Lung (tissue), 12 donors: ENCODE data around the gene ADAMTS9. TPM values are rescaled to one million over a fixed set of nuclear protein-coding genes. Genes with fewer than 3 reads are reported as not detected.

ENCODE experiments used
- ATAC-seq: fragments of 200-7000 bp; cut with Tn5 transposase; one replicate; pipeline ENCODE4 v1.9.1; 2020; ENCODE audit warnings: moderate number of reproducible peaks; ENCODE audit not compliant: insufficient read depth, low FRiP score
- DNase-seq, 3 donors: peaks; one replicate each; pipeline ENCODE4 v3.0.0-alpha.2; 2013 to 2017
- H3K27ac ChIP-seq, 2 donors: one replicate each; pipeline ENCODE4 v1.5.1; 2013; ENCODE audit warnings: mild to moderate bottlenecking in 2 of 2, moderate library complexity in 2 of 2, control low read depth in 1 of 2, inconsistent platforms in 1 of 2, low read depth in 1 of 2, low read length in 1 of 2
- H3K27me3 ChIP-seq, 3 donors: one replicate each; pipeline ENCODE4 v1.5.1; 2013; ENCODE audit warnings: low read length in 2 of 3; ENCODE audit not compliant: control insufficient read depth in 3 of 3, insufficient read depth in 3 of 3
- H3K36me3 ChIP-seq, 4 donors: one replicate each; pipeline ENCODE4 v1.5.1; 2013; ENCODE audit warnings: low read length in 4 of 4, mild to moderate bottlenecking in 1 of 4, moderate library complexity in 1 of 4; ENCODE audit not compliant: control insufficient read depth in 4 of 4, insufficient read depth in 4 of 4
- H3K4me1 ChIP-seq, 5 donors: one replicate each; pipeline ENCODE4 v1.5.1; 2013; ENCODE audit warnings: low read length in 5 of 5, mild to moderate bottlenecking in 2 of 5, moderate library complexity in 1 of 5; ENCODE audit not compliant: control insufficient read depth in 5 of 5, insufficient read depth in 5 of 5
- H3K4me3 ChIP-seq: one replicate; pipeline ENCODE4 v1.5.1; 2013; ENCODE audit warnings: mild to moderate bottlenecking, control low read depth, moderate library complexity
- H3K9ac ChIP-seq, 2 donors: one replicate each; pipeline ENCODE4 v1.5.1; 2013; ENCODE audit warnings: low read length in 2 of 2, control low read depth in 1 of 2; ENCODE audit not compliant: insufficient read depth in 1 of 2
- H3K9me3 ChIP-seq, 4 donors: one replicate each; pipeline ENCODE4 v1.5.1; 2013; ENCODE audit warnings: low read length in 3 of 4, mild to moderate bottlenecking in 1 of 4, moderate library complexity in 1 of 4; ENCODE audit not compliant: control insufficient read depth in 4 of 4, insufficient read depth in 3 of 4
- CTCF ChIP-seq: IDR thresholded peaks from 2 replicates; pipeline ENCODE4 v1.5.1; 2012; ENCODE audit warnings: mild to moderate bottlenecking; ENCODE audit errors: control extremely low read depth, extremely low read depth
- WGBS, 2 donors: extraction: QIAGEN DNeasy Blood & Tissue Kit; methylation state at CpG; one replicate each; pipeline ENCODE4 v1.1.7; 2013; 5-methylcytosine and 5-hydroxymethylcytosine counted together
- polyA plus RNA-seq, 2 donors: library from polyadenylated mRNA; stranded (reverse); fragments of 200-250 nt; gene quantifications; one replicate each; pipeline ENCODE4 v1.2.1, GENCODE V29; 2013
- total RNA-seq, 2 donors: library from RNA; depleted of rRNA in 1 of 2; stranded (reverse); fragments of >200 nt in 1 of 2; gene quantifications; one replicate each; pipeline ENCODE4 v1.2.1, GENCODE V29; 2014 to 2021
- donor health status: control.
- donor health status: control.
- donor health status: Bipolar disorder and iron deficiency.
- donor health status: healthy.
- donor health status: DM: yes; HTN: yes; CAD: no.

ADAMTS9 gene
- total and polyA plus RNA-seq, 4 donors, result 29.9 to 75.6 (median 42.9) TPM

GRCh38 chr3:64730681-64731080, 42.9 kb upstream of the ADAMTS9 start:
- no peak for TF ChIP-seq CTCF
- Histone ChIP-seq H3K36me3 (peaks cover 0 to 3% (median 0%) of the 10 kb centered on the region in 4 donors), H3K27ac (no peak overlapping the region), H3K9ac (no peak overlapping the region), H3K4me1 (peaks cover 0 to 10% (median 0%) of the 10 kb centered on the region in 5 donors), H3K9me3 (no peaks in the 10 kb centered on the region), H3K27me3 (no peaks in the 10 kb centered on the region), H3K4me3 (no peak overlapping the region)
- WGBS, 2 donors, result 59 to 76% methylated on average over 3 of the region's 3 CpGs
- DNase-seq (peak in 1 of 3 donors; percentile 24), ATAC-seq (no peak)

GRCh38 chr3:64728994-64729393, 41.2 kb upstream of the ADAMTS9 start:
- Histone ChIP-seq H3K9ac (no peak overlapping the region), H3K9me3 (no peaks in the 10 kb centered on the region), H3K36me3 (no peaks in the 10 kb centered on the region), H3K27ac (peak overlapping the region in 1 of 2 donors; percentile 55), H3K4me1 (peaks cover 0 to 10% (median 0%) of the 10 kb centered on the region in 5 donors), H3K4me3 (no peak overlapping the region), H3K27me3 (no peaks in the 10 kb centered on the region)
- TF ChIP-seq CTCF, result no peak
- 75% methylated on average over 8 of the region's 8 CpGs for WGBS, 2 donors
- no peak for ATAC-seq
- DNase-seq, result no peak

- Histone ChIP-seq H3K36me3 (no peaks in the 10 kb centered on the region), H3K9ac (no peak overlapping the region), H3K4me3 (no peak overlapping the region), H3K4me1 (peaks cover 0 to 10% (median 0%) of the 10 kb centered on the region in 5 donors), H3K27ac (peak overlapping the region in 1 of 2 donors; percentile 55), H3K9me3 (no peaks in the 10 kb centered on the region), H3K27me3 (no peaks in the 10 kb centered on the region)
- no peak for TF ChIP-seq CTCF
- 53 to 57% methylated on average over 4 of the region's 4 CpGs for WGBS, 2 donors
- no peak for ATAC-seq
- DNase-seq, result no peak
Observed at GRCh38 chr3:64728428-64728827, 40.6 kb upstream of the ADAMTS9 start.

- WGBS, 2 donors, result 77 to 83% methylated on average over 3 of the region's 3 CpGs
Observed at GRCh38 chr3:64726414-64727090, 38.8 kb upstream of the ADAMTS9 start.

More at GRCh38 chr3:64726414-64727090, 38.8 kb upstream of the ADAMTS9 start:
- ATAC-seq (no peak), DNase-seq (no peak)
- Histone ChIP-seq H3K36me3 (no peaks in the 10 kb centered on the region), H3K9me3 (no peaks in the 10 kb centered on the region), H3K9ac (no peak overlapping the region), H3K27ac (no peak overlapping the region), H3K27me3 (no peaks in the 10 kb centered on the region), H3K4me1 (peaks cover 0 to 10% (median 0%) of the 10 kb centered on the region in 5 donors), H3K4me3 (no peak overlapping the region)
- no peak for TF ChIP-seq CTCF
